A204.1 (cell line): Measurements from ENCODE around the gene YBEY.
"Not testable (repeated sequence)": the region's sequence is repeated elsewhere in the genome, so short reads cannot be mapped to it uniquely, and the experiment has no call there.

Experiments used
- FAIRE-seq: peaks from 2 replicates; lab custom pipeline; 2012; peaks lifted over from hg19 to GRCh38; lab: Jason Lieb, UNC

YBEY gene

DNA sequence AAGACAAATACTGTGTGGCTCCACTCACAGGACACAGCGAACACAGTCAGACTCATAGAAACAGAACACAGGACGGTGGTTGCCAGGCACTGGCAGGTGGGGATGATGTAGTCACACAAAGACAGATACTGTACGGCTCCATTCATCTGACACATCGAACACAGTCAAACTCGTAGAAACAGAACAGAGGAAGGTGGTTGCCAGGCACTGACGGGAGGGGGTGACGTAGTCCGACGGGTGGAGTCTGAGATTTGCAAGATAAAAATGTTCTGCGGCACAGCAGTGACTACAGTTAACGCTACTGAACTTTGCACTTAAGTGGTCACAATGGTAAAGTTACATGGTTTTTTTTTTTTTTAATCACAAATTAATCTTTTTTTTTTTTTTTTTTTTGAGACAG is 18.8 kb downstream of the YBEY start:
- no peak for FAIRE-seq

DNA sequence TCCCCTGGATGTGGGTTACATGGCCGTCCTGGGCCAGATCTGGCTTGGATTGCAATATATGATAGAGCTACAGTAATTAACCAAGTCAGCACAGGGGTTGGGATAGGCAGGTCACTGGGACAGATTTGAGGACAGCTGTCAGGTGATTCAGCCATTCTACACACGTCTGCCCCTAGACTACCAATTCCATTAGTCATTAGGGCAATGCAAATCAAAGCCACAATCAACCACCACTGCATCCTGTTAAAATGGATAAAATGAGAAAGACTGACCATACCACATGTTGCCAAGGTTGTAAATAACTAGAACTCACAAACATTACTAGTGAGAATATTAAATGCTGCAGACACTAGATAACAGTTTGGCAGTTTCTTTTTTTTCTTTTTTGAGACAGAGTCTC is 21.5 kb downstream of the YBEY start:
- FAIRE-seq = no peak

DNA sequence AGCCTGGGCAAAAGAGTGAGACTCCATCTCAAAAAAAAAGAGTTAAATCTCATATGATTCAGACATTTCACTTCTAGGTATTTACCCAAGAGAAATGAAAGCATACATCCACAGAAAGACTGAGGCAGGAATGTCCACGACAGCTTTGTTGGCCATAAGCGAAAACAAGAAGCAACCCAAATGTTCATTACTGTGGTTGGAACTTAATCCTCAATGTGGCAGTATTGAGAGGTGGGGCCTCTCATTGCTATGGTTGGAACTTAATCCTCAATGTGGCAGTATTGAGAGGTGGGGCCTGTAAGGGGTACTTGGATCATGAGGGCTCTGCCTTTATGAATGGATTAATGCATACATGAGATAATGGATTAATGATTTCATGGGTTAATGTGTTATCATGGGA is 22.3 kb downstream of the YBEY start:
- no peak for FAIRE-seq

DNA sequence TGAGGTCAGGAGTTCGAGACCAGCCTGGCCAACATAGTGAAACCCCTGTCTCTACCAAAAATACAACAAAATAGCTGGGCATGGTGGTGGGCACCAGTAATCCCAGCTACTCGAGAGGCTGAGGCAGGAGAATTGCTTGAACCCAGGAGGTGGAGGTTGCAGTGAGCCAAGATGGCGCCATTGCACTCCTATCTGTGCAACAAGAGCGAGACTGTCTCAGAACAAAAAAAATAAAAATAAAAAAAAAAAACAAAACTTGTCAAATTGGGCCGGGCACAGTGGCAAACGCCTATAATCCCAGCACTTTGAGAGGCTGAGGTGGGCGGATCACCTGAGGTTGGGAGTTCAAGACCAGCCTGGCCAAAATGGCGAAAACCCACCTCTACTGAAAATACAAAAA is 24.1 kb downstream of the YBEY start:
- FAIRE-seq = not testable (repeated sequence)

DNA sequence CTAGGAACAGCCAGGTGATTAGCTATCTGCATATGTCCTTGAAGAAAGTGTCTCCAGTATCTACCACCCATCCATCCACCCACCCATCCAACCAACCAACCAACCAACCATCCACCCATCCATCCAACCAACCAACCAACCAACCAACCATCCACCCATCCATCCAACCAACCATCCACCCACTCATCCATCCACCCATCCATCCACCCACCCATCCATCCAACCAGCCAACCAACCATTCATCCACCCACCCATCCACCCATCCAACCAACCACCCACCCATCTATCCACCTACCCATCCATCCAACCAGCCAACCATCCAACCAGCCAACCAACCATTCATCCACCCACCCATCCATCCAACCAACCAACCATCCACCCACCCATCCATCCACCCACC is 25.4 kb downstream of the YBEY start:
- no peak for FAIRE-seq

DNA sequence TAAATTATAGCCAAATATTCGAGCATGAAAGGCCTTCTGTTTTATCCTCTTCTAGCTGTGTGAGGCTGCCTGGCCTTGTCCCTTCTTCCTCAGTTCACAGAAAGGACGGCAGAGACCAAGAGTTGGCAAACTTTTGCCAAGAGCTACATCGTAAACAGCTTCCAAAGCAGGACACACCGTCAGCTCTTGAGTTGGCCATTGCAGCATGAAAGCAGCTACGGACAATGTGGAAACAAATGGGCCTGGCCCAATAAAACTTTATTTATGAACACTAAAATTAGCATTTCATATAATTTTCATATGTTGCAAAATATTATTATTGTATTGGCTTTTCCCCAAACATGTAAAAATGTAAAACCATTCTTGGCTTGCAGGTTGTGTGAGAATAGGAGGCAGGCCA is 26.8 kb downstream of the YBEY start:
- no peak for FAIRE-seq

DNA sequence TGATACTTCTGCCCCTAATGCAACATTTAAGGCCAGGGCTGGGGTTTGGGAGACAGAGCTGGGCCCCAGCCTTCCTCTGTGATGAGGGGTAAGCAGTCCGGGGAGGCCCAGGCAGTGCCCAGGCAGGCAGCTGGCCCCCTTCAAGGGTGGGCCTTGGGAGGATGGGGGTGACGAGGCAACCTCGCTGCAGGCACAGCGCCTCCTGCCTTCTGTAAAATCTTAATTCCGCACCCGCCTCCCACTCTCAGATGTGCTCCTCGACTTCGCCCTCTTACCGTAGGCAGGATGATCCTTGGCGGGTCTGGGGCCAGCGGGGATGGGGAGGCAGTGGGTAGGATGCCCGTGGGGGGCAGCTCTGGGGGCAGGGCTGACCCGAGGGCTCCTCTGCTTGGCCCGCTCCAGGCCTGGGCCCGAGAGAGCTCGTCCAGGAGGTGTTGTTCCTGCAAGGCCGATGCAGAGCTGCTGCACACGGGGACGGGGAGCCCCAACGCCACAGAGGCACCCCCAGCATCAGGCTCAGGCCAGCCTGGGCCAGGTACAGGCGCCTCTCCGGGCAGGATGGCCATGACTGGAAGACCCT is 28.4 kb downstream of the YBEY start:
- FAIRE-seq = no peak

DNA sequence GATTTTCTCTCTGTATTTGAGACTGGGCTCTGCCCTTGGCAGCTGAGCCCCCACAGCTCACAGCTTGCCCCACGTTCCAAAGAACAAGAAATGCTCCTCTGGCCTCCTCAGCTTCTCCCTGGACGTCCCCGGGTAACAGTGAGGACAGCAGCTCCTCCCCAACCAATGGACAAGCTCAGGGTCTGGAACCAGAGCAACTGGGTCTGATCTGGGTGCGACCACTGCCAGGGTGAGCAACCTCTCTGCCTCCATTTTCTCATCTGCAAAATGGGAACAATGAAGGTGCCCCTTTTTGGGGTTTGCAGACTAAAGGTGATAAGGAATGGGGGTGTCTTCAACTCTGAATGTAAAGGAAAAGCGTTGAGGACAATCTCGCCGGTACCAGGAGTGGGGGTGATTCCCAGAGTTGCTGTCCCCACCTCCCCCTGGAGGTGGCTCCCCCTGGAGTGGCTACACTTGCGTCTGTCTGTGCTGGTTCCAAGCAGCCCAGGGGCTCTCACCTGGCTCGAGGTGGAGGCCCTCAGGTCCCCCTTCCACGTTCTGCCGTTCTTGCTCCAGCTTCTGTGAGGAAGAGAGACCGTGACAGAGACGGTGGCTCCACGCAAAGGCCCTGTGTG is 30.7 kb downstream of the YBEY start:
- FAIRE-seq = no peak

DNA sequence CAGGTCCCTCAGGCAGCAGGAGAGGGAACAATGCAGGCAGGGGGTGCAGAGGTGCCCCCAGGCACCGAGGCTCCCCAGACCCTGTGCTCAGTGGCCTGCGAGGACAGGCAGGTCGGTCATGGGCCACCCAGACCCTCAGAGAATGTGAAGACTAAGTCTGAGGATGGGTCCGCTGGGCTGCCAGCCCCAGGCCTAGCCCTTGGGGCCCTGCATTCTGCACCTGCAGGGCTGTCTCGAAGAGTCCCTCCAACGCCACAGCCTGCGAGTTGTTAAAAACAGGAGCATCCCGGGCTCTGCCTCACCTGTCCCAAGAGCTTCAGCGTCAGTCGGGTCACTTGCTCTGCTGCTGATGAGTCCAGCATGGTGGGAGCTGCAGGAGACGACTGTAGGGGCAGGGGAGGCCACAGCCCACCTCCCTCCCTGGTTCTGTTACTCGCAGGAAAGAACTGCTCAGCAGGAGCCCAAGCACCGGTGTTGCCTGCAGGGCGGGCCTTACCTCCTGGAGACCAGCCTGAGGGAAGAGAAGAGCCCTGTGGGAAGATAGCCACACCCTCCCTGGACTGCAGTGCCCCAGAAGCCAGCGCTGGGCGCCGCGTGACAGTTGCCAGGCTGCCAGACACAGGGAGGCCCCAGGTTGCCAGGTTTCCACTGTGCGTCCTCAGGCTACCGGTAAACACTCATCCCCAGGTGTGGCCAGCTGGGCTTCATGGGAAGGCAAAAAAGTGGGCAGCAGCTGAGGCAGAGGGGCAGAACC is 31.7 kb downstream of the YBEY start:
- FAIRE-seq = no peak

DNA sequence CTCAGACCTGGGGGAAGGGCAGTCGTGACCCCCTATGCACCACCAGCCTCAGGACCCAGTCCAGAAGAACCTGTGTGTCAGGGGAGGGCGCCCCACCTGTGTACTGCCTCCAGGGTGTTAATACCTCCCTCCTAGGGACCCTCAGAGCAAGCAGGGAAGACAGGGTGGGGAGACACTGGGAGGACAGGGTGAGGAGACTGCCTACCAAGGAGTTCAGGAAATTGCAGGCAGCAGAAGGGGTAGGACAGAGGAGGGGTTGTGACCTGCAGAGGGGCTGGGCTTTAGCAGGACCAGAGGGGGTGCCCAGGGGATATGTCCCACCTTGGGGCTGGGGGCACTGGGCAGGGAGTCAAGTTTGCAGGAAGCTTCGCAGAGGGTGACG is 32.3 kb downstream of the YBEY start:
- FAIRE-seq = no peak

DNA sequence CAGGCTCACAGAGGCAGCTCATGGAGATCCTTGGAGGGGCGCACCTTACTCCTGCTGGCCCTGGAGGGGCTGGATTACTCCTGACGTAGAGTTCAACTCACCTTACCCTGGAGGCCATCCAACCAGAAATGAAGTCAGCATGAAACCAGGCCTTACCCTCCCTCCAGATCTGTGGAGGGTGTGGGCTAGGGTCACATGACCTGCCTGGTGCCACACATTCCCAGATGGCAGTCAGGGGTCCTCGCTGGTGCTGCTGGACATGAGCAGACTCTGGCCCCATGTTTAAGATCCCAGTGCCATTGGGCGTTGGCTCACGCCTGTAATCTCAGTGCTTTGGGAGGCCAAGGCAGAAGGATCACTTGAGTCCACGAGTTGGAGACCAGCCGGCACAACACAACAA is 33.0 kb downstream of the YBEY start:
- FAIRE-seq = no peak

DNA sequence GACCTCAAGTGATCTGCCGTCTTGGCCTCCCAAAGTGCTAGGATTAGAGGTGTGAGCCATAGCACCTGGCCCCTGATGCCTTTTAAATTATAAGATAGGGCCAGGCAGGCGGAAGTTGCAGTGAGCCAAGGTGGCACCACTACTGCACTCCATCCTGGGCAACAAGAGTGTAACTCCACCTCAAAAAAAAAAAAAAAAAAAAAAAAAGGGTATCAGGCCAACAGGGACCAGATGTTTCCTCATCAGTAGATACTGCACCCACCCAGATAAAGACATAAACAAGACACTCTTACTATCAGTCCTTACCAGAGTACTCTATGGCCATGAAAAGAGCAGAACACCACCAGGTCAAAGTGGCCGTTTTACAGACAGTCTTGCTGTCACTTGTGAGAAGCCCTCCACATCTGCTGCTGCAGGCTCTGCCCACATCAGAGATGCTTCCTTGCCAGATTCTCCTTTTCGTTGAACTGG is 34.2 kb downstream of the YBEY start:
- FAIRE-seq = no peak

DNA sequence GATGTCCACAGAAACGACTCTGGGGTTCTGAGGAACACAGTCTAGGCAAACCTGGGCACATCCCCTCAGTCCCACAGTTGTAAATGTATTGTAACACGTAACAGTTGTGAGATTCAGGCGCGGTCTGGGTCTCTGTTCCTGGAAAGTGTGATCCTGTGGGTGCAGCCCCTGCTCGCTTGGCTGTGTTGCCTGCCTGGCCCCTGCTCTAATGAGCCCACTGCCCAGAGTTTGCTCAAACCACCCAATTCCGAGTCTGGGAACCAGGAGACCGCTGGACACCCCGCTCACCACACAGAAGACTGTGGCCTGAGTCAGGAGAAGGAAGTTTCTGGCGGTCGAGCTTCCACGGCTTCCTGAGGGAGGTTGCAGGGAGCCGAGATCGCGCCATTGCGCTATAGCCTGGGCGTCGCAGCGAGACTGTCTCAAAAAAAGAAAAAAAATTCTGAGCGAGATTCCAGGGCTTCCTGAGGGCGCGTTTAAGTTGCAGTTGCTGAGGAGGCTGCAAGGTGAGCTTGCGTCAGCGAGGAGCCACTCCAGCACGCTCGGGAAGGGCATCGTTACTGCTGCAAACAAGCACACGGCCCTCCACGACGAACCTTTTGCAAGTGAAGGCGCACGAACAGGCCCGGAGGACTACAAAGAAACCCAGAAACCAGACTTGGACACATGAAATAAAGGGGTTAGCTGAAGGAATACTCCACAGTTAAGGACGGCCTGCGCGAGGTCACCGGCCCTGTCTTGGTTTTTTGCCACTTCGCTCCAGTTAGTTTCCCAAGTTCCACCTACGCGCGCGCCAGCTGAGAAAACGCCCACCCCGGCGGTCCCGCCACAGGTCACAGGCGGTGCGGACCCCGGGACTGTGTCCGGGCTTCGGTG is 36.4 kb downstream of the YBEY start:
- FAIRE-seq = no peak

DNA sequence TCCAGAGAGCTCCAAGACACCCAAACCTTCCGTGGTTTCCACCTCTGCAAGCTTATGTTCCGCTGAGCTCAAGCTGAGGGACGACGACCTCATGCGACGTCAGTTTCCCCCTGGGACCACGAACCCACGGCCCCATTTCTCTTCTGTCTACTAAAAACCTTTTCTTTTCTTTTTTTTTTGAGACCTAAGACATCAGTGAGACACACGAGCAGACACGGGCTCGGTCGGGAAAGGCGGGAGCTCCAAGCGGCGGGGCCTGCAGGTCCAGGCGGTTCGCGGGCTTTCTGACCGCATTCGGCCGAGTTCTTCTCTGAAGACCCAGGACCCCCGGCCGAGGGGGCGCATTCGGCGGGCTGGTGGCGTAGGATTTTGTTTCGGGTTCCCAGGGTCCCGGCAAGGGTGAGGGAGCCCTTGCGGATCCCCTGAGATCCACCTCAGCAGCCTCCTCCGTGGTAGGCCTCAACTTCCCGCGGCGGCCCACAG is 37.1 kb downstream of the YBEY start:
- FAIRE-seq = no peak

DNA sequence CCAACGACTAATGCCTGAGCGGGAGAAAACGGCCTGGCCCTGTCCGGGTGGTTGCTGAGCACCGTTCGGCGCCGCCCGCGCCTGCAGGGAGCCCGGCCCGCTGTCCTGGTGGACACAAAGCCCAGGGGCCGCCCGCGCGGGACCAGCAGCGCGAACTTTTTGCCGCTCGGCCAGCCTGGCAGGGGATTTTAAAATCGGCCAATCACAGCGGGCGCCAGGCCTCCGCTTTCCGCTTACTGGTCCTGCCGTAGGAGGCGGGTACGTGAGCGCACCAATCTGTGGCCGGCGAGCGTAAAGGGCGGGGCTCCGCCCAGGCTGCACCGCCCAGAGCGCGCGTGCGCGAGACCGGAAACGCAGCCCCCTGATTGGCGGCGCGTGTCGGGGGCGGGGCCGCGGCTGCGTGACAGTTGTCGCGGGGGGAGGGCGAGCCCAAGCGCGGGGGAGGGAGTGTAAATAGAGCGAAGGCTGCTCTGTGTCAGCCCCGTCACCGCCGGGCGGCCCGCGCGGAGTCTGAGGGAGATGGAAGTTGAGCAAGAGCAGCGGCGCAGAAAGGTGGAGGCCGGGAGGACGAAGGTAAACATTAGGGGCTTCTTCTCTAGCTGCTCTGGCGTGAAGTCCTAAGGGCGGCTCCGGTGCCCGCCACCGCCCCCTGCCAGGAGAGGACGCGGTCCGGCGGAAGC is 37.7 kb downstream of the YBEY start, which contains the start of the genes C21orf58 and PCNT:
C21orf58 (minus strand) TSS at position 161 of the 680 bp plus-strand sequence. CDS start 1,132 bp downstream, outside the sequence.
PCNT (plus strand) TSS at position 447 of the 680 bp plus-strand sequence; CDS start at position 520, 73 bp downstream.
- peak; percentile 92 for FAIRE-seq

DNA sequence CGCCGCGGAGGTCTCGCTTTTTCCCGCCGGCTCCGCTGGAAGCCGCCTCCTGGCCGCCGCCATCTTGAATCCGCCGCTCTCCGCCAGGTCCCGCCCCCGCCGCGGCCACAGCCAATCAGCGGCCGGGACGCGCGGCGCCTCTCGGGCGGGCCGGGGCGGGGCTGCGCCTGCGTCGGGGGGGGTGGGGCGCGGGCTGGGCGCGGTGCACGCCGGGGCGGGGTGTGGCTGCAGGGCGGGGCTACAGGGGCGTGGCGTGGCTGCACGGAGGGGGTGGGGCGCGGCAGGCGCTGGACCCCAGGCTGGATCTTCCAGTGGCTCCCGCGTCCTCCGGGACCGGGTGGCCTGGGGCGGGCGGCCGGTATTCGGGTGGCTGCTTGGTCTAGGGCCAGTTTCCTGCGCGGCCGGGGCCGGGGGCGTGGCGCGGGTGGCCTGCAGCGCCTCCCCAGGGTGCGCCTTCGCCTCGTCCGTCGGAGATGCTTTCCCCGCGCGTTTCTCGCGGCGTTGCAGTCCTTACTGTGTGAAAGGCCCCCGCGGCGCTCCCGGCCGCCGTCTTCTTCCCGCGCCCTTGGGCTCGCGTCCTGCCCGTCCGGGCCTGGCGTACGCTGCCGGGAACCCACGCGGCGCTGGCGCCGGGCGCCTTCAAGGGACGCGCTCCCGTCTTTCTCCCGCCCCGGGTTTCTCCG is 38.4 kb downstream of the YBEY start:
- FAIRE-seq = no peak

DNA sequence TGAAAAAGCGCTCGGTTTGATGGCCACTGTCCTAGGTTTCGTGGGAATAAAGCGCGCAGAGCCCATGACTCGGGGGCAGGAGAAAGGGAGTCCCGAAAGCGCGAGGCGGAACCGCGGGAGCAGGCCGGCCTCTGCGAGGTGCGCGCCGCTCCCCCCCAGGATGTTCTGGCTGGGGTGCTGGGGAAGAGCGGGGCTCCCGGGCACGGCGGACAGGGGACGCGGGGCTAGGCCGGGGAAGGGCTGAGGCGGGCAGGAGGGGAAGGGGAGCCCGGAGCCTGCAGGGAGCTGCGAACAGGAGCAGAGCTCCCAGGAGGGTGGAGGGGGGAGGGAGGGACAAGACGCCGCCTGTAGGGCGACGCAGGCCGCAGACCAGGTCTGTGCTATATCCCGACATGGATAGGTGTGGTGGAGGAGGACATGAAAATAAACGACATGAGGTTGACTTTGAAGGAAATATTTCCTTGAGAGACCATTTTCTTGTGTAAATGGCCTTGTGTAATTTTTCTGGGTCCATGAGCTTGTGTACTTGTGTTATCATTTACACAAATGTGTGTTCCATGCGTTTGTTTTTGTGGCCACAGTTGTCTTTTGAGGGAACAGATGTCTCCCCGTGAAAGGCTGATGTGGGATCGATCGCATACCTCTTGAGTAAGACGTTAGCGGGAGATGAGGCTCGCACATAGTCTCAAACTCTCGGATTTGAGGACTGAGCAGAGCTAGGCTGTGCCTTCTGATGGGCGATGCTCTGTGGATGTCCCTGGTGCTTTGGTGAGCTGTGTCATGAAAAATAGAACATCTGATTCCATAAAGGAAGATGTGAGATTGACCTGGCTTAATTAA is 39.2 kb downstream of the YBEY start:
- FAIRE-seq = no peak

DNA sequence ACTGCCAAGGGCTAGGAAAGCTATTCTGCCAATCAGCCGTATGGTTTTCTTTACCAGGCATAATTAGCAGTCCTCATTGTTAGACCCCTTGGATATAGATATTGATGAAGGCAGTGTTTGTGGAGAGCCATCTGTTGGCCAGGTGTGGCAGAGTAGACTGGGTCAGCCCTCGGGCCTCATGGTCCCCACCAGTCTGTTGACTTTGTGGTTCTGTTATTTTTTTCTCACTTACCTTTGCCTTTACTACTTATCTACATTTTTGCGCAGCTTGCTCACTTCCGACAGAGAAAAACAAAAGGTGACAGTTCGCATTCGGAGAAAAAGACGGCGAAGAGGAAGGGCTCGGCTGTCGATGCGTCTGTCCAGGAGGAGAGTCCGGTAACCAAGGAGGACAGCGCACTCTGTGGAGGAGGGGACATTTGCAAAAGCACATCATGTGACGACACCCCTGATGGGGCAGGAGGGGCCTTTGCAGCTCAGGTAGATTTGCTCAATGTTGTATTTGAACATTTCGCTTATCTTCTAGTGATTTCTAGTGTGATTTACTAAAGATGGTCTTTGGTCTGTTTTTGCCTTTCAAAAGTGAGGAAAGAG is 40.1 kb downstream of the YBEY start:
- no peak for FAIRE-seq

DNA sequence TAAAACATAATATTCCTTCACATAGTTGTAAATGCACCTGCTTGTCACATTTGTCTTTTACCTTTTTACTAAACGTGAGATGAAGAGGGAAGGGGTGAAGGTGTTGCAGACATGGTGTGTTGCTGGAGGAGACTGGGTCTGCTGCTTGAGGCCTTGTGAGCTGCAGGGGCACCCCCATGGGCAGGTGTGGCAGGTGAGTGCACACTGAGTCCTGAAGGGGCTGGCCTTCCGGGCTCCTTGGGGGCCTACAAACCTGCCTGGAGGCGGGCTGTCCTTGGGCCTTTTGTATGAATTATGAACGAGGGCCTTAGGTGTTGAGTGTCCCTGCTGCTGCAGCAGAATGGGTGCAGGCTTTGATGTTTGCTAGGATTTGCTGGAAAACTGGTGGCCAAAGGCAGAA is 41.6 kb downstream of the YBEY start:
- no peak for FAIRE-seq

DNA sequence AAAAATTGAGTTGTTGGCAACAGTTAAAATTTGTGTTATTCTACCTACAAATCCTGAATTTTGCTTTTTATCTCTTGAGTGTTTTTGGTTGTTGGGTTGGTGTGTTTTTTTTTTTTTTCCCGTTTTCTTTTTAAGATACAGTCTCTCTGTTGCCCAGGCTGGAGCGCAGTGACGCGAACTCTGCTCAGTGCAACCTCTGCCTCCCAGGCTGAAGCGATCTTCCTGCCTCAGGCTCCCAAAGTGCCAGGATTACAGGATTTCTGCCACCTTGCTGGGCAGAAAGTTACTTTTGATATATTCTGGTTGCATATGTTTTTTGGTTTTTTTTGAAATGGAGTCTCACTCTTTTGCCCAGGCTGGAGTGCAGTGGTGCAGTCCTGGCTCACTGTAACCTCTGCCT is 42.0 kb downstream of the YBEY start:
- FAIRE-seq = no peak
